ENCODE results near the gene ERP27. TPM values are rescaled to one million over a fixed set of nuclear protein-coding genes. Genes with fewer than 3 reads are reported as not detected.

The ERP27 gene
- total RNA-seq, 1 experiment from 2014 or later: not detected

- no peaks in the 10 kb centered on the region for H3K36me3 ChIP-seq
- H3K9me3 ChIP-seq: no peaks in the 10 kb centered on the region
- H3K4me3 ChIP-seq: no peak overlapping the region
- H3K27me3 ChIP-seq: no peaks in the 10 kb centered on the region
- DNase-seq: no peak
These were observed 66.5 kb downstream of the ERP27 start for GRCh38 chr12:14871886-14872285.

- H3K27me3 ChIP-seq: no peaks in the 10 kb centered on the region
- H3K4me3 ChIP-seq: no peak overlapping the region
- no peaks in the 10 kb centered on the region for H3K36me3 ChIP-seq
- H3K9me3 ChIP-seq: no peaks in the 10 kb centered on the region
- no peak for DNase-seq
These were observed 67.1 kb downstream of the ERP27 start for GRCh38 chr12:14871247-14871646.

GRCh38 chr12:14868916-14869506, 69.3 kb downstream of the ERP27 start:
- no peak overlapping the region for H3K4me3 ChIP-seq
- no peaks in the 10 kb centered on the region for H3K27me3 ChIP-seq
- no peaks in the 10 kb centered on the region for H3K9me3 ChIP-seq
- H3K36me3 ChIP-seq: no peaks in the 10 kb centered on the region
- DNase-seq: peak; percentile 54

Other genes with a start within 250 kb of the ERP27 start
- gene GUCY2C, start 241.9 kb downstream of the ERP27 start, total RNA-seq (2014; rRNA removed; shearing (Covaris generic); ENCODE audit: low replicate concordance): not detected in 2 replicates
- 9.0 and 12.8 TPM in 2 replicates for gene WBP11, start 135.1 kb downstream of the ERP27 start, total RNA-seq (2014; rRNA removed; shearing (Covaris generic); ENCODE audit: low replicate concordance)
- gene C12orf60, start 134.9 kb downstream of the ERP27 start, total RNA-seq (2014; rRNA removed; shearing (Covaris generic); ENCODE audit: low replicate concordance): 0.42 and 2.2 TPM in 2 replicates
- not detected in 2 replicates for gene SMCO3, start 124.4 kb downstream of the ERP27 start, total RNA-seq (2014; rRNA removed; shearing (Covaris generic); ENCODE audit: low replicate concordance)
- not detected in 2 replicates for gene ART4, start 95.0 kb downstream of the ERP27 start, total RNA-seq (2014; rRNA removed; shearing (Covaris generic); ENCODE audit: low replicate concordance)
- 0.69 and 0.72 TPM in 2 replicates for gene MGP, start 52.7 kb downstream of the ERP27 start, total RNA-seq (2014; rRNA removed; shearing (Covaris generic); ENCODE audit: low replicate concordance)
- 4.3 and 9.8 TPM in 2 replicates for gene ARHGDIB, start 23.1 kb upstream of the ERP27 start, total RNA-seq (2014; rRNA removed; shearing (Covaris generic); ENCODE audit: low replicate concordance)
- not detected in 2 replicates for gene PDE6H, start 34.5 kb upstream of the ERP27 start, total RNA-seq (2014; rRNA removed; shearing (Covaris generic); ENCODE audit: low replicate concordance)

Measured in MG63 (cell line).